Hippocampal formation (tissue), 2 donors: ENCODE results near the gene TIMP2.
A peak's percentile ranks its signal among the peaks of the same experiment; 100 is the strongest.

ENCODE experiments used
- DNase-seq, 2 donors: peaks; one replicate each; lab custom pipeline; 2025; lab: John Stamatoyannopoulos, UW

TIMP2 gene

DNA sequence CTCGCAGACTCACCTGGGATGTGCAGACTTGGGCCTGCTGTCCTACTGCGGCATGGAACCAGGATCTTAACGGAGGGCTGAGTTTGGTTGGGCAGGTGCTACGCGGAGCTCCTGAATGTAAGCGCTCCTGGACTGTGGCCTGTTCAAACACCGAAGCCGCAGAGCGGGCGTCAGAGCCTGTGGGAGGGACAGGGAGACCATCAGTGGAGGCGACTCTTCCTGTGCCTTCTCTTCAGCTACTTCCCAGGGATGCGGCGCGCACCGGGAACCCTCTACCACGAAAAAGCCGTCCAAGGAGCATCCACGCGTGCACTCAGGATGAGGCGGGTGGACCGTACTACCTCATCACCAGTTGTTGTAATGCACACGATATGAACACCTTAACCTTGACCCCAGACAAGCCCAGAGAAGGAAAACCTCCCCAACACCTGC, 86.6 kb downstream of the TIMP2 start:
- no peak for DNase-seq

DNA sequence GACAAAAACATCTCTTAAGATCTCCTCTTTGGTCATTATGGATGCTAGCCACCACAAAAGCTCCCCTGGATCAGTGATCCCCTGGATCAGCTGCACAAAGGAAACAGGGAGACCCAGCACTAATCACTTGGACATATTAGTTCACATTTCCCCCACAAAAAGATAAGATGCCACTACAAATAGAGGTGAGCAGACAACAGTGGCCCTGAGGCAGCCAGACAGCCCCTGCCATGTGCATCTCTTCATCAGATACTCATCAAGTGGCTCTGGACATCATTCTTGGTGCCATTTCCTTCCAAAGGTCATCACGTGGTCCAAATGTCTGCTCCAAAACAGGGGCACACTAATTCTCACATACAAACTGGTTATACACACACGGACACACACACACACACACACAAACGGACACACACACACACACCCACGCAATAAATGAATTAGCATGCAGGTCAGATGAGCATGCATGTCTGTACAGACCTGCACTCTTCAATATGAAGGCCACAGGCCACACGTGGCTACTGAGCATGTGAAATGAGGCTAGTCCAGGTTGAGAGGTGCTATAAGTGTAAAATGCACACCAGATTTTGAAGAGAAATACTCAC, 88.7 kb downstream of the TIMP2 start:
- DNase-seq: no peak

DNA sequence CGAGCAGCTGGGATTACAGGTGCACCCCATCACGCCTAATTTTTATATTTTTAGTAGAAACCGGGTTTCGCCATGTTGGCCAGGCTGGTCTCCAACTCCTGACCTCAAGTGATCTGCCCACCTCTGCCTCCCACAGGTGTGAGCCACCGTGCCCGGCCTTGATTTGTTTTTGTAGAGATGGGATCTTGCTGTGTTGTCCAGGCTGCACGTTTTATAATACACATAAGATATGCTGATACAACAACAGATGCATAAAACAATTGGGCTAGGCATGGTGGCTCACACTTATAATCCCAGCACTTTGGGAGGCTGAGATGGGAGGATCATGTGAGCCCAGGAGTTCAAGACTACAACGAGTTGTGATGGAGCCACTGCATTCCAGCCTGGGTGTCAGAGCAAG, 90.6 kb downstream of the TIMP2 start:
- DNase-seq: no peak

DNA sequence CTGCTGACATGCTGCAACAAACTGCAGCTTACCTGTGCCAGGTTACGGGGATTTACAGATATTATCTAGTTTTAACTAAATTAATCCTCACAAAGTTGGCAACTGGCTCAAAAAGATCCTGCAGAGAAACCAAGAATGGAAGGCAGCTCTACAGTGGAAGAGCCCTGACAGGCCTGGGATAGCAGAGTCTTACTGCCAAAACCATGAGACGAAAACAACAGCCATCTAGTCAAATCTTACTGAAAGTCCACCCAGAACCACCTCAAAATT, 92.7 kb downstream of the TIMP2 start:
- no peak for DNase-seq

DNA sequence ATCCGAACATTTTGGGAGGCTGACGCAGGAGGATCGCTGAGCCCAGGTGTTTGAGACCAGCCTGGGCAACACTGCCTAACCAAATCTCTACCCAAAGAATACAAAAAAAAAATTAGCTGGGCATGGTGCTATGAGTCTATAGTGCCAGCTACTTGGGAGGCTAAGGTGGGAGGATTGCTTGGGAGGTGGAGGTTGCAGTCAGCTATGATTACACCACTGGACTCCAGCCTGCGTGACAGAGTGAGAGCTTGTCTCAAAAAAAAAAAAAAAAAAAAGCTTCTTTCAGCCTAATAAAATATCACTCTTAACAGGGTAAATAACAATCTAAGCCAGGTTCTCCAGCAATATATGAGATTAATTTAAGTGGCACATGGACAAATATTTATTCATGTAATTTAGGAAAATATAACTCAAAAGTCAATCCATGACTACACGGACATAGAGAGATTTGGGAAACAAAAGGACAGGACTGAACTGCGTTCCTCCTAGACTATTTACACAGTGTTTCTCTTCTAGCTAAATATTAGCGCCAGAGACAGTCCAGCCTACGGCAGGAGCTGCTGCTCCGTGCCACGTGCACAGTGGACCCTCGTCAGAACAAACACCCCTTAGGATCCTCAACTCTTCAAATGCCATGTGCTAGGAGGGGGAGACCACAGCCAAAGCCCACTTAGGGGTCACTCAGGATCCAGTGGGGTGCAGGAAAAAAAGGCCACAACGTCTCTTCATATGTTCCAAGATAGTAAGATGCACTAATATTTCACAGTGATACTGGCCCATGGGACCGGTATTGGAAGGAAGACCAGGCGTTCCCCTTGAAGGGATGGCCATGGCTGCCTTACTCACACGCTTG, 93.3 kb downstream of the TIMP2 start:
- no peak for DNase-seq

DNA sequence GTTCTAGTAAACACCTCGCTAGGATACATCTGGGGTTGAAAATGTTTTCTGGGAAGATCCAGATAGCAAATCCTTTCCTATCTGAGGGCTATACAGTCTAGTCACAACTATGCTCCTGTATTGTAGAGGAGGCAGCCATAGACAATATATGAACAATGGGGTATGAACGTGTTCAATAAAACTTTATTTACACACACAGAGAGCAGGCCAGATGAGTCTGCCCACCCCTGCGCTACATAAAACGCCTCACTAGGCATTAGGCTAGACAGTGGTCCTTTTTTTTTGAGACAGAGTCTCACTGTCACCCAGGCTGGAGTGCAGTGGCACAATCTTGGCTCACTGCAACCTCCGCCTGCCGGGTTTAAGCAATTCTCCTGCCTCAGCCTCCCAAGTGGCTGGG, 95.7 kb downstream of the TIMP2 start:
- no peak for DNase-seq

DNA sequence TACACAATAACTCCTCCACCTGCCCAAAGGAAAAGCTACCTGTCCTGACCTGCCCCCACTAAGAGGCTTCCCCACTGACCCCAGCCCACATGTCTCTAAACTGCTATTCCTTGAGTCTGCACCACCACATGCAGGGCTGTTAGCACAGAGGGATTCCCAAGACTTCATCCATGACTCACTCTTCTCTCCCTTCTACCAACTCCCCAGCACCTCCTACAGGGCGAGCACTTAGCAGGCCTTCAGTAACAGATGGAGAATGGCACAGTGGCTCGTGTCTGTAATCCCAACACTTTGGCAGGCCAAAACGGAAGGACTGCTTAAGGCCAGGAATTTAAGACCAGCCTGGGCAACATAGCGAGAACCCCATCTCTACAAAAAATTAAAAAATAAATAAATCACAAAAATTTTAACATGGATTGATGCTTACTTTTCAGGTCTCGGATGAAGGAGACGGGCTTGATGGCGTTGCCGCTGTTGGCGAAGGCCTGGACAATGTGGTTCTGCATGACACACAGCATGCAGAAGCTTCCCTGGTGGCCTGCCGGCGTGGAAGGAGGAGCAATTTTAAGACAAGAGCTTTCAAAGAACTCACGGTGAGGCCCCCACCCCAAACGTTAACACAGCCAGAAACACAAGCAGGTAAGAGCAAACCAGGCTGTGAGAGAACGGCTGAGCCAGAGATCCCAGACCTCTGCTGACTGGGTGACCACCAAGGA, 96.6 kb downstream of the TIMP2 start:
- DNase-seq: no peak

DNA sequence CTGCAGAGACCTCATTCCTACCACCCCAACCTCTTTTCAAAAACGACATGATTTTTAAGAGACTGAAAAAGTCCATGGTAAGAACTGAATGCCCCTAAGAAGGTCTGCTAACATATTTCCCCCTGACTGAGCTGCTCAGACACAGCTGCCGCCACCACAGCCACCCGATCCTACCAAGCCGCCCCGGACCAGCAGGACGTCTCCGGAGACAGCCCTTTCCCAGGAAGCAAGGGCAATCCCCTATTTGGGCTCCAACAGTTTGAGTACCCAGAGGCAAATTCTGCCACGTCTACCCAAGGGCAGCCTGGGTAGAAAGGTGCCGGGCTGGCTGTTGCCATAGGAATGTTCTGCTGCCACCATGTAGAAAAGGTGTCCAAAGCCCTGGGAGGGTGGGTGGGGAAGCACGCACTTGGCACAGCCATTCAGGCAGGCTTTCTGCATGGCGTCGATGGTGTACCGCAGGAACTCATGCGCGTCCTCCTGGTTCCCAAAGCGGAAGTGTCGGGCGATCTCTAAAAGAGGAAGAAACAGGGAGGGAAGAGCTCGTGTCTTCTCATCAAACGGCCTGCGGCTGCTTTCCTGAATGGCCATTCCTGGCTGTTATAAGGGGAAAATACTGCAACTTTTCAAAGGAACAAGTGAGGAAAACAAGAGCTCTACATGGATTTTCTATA, 98.2 kb downstream of the TIMP2 start:
- DNase-seq: peak in 1 of 2 donors; percentile 17

DNA sequence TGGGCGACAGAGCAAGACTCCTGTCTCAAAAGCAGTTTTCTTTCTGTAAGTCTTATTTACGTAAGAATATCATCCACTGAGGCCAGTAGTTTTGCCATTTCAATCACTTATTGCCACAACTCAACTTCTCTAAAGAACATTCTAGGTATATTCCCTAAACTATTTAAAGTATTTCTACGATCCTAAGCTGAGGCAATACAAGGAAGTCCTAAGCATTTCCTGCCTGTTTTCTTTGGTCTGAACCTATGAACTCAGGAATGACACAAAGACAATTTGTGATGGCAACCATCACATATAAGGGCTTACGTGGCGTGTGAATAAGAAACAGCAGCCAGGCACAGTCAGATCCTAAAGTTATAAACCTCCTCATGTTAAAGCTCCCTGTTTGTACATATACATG, 98.8 kb downstream of the TIMP2 start:
- DNase-seq: no peak

DNA sequence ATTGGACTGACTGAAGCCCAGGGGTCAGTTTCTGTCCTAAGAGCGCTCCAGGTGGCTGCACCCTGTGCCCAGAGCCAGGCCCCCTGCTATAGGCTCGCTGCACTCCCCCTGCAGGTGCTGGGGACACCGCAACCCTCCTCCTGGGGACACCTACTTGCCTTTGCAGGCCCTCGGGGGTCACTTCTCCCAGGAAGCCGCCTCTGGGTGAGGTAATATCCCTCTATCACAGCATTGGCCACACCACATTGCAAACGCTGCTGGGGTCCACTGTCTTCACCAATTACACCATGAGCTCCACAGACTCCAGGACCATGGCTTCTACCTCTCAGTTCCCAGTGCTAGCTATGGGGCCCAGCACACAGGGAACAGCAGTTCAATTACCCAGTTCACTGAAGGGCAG, 99.5 kb downstream of the TIMP2 start:
- DNase-seq: no peak

DNA sequence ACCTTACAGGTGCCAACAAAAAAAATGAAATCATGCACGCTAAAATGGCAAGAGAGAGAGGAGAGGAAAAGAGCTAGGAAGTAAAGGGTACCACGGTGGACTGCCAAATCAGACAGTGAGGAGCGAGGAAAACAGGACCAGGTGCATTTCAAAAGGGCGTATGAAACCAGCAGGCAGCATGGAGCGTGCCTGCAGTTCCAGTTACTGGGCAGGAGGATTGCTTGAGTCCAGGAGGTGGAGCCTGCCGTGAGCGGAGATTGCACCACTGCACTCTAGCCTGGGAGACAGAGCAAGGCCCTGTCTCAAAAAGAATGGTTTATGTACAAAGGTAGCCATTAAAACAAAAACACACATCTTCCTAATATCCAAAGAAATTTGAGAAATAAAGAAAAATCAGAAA, 100.9 kb downstream of the TIMP2 start:
- no peak for DNase-seq

DNA sequence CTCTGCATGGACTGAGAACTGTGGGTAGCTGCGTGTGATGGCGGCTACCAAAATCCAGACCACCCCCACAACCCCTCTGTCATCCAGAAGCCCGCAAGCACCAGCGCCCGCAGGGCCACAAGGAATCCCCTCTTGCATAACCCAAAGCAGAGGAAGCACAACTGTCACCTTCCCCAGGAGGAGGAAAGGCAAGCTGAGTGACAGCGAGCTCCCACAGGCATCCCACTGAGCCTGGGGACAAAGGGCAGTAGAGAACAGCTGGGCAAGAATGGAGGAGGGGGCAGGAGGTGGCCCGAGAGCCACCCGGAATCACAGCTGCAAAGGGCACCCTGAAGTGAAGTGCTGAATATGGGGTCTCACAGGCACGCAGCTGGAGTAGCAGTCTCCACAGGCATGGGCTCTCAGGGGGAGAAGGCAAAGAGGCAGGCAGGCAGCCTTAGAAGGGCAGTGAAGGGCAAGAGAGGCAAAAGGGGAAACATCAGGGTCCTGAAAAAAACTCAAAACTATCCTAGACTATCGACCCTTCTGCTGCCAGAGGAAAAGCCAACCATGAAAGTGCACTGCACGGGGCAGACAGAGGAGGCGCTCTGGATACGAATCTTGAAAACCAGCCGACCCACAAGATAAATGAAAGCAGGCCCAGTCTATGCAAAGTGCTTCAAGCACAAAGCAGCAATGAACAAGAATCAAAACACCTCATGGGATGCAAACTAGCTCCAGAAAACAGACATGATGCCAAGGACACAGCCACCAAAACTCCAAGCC, 101.7 kb downstream of the TIMP2 start:
- no peak for DNase-seq

DNA sequence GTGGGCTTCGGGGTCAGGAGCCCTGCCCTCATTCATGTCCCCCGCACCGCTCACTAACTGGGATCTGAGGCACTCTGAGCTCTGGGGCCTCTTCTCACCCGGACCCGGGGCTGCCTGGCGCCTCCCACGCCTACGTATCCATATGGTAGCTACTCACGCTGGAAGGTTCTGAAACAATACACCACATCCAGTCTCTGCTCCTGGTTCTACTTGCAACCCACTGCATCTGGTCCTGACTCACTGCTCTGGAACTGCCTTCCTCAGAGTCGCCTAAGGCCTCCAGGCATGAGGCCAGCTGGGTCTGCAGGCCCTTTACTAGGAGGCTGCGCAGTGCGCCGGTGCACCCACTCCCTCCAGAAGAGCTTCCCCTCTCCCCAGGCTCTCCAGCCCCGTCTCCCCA, 102.6 kb downstream of the TIMP2 start:
- peak in 1 of 2 donors; percentile 57 for DNase-seq

DNA sequence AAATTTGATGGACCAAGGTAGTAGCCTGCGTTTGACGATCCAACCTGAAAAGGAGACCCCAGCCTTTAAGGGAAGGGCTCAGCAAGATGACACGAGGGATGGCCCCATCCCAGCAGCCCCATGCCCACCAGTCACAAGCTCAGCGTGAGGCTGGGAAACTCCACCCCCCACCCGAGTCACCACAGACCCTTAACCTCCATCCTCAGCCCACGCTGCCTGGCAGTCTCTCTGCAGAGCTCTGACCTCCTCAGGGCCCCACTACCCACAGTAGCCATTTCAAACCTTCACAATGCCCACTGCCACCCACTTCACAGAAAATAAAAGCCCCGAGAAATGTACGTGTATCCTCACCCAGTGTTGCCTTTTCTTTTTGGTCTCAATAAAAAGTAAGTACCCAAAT, 103.2 kb downstream of the TIMP2 start:
- DNase-seq: no peak

DNA sequence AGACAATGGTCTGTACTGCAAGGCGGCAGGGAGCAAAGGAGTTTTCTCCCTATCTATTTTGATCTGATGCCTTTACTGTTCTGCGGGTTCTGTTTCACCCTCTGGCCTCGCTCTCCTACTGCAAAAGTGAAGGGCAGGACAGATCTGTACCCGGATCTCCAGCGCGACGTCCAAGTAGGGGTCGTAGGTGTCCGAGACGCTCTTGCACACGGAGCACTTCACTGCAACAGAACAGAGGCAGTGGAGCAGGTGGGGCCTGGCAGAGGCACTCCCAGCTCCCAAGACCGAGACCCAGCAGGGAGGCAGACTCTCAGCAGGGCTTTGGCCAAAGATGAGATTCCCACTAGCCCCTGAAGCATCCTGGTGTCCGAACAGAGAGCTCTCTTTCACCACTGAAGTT, 104.3 kb downstream of the TIMP2 start:
- no peak for DNase-seq

DNA sequence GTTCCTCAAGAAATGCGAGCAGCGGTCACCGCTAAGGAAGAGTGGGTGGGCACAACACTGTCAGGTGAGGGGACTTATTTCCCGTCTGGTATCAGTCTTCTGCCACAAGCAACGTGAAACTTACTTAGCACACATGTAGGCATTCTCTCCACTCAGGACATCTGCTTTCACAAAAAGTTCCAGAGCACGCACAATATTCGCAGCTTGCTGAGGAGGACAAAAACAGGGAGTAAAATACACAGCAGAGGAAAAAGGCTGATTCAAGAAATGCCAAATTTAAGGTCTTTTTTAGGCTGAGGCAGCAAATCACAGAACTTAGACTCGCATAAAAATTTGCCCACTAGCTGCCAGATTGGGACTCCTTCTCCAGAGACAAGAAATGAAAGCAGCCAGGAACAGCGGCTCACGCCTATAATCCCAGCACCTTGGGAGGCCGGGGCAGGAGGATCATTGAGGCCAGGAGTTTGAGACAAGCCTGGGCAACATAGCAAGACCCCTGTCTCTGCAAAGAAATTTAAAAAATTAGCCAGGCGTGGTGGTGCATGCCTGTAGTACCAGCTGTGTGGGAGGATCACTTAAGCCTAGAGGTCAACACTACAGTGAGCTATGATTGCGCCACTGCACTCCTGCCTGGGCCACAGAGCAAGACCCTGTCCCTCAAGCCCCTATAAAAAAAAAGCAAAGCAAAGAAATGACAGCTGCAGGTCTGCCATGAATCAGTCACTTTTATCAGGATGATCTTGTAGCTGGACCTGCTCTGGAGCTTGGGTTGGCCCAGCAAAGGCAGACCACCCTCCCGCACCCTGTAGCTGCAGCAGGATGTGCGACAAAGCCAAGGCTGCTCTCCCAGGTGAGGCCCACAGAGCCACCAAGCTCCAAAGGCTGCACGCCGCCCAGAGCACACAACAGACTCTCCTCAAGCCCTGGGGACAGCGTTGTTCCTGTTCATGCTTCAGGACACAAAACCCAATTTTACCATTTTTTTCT, 105.1 kb downstream of the TIMP2 start:
- no peak for DNase-seq

DNA sequence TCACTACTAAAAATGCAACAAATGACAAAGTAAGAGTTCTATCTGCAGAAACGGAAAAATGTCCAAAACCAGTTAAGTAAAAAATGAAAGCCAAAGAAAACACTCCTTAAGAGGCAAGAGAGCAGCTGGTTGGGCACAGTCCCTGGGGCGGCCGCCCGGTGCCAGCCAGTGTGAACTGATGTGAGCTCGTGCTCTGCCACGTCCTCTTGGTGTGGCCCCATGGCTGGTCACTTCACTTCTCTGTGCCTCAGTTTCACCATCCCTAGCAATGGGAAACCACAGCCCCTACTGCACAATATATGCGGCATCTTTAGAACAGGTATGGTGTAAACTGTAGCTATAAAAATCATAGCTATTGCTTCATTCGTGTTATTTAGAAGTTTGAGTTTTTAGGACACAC, 105.8 kb downstream of the TIMP2 start:
- no peak for DNase-seq

DNA sequence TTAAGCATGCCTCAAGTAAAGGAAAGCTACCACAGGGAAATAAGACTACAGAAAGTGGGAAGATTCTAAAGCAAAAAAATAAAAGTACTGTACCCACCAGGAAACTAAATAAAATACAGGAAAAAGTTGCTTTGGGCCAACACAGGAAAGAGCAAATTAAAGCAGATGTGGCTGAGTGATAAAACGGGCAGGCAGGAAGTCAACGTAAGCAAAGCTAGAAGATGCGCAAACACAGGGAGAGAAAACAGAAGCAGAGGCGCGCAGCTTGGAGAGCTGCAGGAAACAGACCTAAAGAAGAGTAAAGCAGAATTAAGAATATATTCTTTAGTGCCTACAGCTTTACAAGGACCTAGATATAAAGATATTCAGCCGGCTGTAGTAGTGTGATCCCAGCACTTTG, 106.3 kb downstream of the TIMP2 start:
- DNase-seq: no peak

DNA sequence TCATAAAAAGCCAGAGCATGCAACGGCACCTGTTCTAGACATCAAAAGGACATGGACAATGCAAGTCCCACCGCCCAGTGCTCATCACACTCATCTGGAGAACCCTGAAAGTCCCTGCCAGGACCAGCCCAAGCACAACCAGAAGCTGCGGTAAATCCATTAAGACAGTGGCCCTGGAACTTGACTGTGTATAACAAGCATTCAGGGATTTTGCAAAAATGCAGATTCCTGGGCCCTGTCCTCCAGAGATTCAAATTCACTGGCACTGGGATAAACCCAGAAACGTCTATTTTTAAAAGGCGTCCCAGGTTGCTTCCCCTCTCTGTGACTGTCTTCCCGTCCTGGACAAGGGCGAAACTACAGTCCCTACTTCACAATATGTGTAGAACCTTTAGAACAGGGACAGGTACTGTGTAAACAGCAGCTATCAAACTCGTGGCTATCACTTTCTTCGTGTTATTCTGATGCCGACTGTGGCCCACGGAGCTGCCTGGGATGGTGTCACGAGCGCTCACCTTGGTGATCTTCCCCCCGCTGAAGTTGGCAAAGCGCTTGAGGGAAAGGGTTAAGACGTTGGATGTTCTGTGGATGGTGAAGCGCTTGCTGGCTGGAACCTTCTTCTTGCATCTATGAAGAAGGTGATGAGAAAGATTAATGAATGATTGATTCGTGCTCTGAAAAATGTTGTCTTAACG, 106.9 kb downstream of the TIMP2 start:
- no peak for DNase-seq

DNA sequence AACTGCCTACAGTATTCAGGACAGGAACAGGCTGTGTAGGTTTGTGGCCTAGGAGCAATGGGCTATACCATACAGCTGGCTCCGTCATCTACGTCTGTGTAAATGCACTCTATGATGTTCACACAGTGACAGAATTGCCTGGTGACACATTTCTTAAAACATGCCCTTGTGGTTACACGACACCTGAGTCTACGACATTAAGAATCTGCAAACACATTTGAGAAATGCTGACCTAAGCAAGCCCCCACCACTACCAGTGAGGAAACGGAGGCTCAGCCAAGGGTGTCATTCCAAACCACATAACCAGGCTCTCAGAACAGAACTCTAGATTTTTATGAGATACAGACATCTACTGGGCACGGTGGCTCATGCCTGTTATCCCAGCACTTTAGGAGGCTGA, 108.1 kb downstream of the TIMP2 start:
- no peak for DNase-seq
